Renal pelvis (tissue), 4 donors: Measurements from ENCODE around the gene RRP1. TPM values are rescaled to one million over a fixed set of nuclear protein-coding genes. Genes with fewer than 3 reads are reported as not detected.
"Not testable (repeated sequence)": the region's sequence is repeated elsewhere in the genome, so short reads cannot be mapped to it uniquely, and the experiment has no call there.

Source experiments
- DNase-seq: peaks from one replicate; pipeline ENCODE4 v3.0.0-alpha.2; 2013
- polyA plus RNA-seq, 3 donors: library from polyadenylated mRNA; unstranded; fragments of 120-200 nt; gene quantifications; one replicate each; pipeline ENCODE4 v1.2.1, GENCODE V29; 2013; ENCODE audit not compliant: insufficient read length in 3 of 3

The RRP1 gene
- polyA plus RNA-seq, 3 donors: 31.3 to 35.8 (median 31.7) TPM

DNA sequence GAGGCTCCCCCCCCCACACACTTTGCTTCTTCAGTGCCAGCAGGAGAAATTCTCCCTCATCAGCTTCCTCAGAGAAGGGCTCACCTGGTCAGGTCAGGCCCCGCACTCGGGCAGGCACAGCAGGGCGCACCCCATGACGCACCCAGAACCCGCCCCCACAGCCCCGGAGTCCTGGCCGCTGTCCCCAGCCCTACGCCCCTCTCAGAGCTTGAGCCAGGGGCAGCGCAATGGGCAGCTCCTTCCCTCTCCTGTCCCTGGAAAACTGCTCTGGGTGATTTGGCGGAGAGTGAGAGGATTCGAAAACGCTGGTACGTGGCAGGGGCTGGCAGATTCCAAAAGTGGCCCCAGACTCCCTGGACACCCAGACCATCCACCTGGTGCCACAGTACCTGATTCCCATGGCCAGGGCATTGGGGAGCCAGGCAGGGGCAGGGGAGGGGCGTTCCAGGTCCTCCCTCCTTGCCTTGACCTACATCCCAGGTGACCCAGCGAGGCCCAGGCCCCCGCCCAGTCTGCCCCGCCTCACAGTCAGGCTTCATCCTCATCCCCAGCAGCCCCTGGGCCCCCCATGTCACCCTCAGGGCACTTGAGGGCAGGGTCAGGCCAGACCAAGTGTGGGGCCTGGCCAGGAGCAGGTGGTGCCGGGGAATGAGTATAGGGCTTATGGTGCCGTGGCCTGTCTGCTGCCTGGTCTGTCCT, 23.7 kb downstream of the RRP1 start:
- no peak for DNase-seq

GRCh38 chr21:43813656-43813980, 24.2 kb downstream of the RRP1 start:
- no peak for DNase-seq

GRCh38 chr21:43814215-43815106, 25.1 kb downstream of the RRP1 start:
- DNase-seq: peak; percentile 47

DNA sequence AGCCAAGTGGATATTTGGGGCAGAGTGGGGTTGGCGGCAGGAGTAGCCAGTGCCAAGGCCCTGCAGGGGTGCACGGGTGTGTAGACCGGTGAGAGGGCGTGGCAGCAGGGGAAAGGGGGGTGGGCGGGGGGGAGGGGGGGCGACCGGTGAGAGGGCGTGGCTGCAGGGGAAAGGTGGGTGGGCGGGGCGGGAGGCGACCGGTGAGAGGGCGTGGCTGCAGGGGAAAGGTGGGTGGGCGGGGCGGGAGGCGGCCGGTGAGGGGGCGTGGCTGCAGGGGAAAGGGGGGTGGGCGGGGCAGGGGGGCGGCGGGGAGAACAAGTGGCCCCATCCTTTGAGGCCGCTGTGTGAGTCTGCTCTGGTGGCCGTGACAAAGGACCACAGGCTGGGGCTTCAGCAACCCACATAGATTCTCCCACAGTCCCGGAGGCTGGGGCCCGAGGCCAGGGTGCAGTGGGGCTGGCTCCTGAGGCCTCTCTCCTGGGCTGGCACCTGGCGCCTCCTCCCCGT, 25.8 kb downstream of the RRP1 start:
- no peak for DNase-seq

DNA sequence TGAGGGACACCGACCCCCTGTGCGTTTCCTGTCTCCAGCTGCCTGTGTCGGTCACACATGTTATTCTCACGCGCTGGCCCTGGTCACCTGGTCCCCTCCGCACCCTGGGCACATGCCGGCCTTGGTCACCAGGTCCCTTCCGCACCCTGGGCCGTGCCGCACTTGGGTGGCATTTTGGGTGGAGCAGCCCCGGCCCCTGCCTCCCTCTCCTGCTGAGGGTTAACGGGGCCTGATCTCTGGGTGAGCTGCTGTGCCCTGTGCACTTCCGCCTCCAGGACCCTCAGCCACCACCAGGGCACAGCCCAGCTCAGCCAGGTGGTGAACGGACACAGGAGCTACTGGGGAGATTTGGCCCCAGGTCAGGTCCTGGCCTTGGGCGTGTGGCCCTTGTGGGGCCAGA, 26.6 kb downstream of the RRP1 start:
- no peak for DNase-seq

DNA sequence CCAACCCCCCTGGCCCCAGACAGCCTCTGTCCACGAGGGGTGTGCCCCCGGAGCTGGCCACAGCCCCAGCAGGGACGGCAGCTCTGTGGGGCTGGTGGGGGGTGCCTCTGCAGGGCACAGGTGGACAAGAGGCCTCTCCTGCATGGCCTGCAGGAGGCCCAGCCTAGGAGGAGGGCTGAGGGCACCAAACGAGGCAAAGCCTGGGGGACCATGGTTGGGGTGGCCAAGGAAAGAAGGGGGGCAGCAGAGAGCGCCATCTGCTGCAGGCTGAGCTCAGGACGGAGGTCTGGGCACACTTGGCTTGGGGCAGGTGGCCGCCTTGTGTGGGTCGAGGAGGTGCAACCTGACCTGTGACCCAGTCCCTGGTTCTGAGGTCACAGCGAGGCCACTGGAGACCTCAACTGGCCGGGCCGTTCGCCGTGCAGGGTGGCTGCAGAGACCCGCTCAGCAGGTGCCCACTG, 27.3 kb downstream of the RRP1 start:
- no peak for DNase-seq

DNA sequence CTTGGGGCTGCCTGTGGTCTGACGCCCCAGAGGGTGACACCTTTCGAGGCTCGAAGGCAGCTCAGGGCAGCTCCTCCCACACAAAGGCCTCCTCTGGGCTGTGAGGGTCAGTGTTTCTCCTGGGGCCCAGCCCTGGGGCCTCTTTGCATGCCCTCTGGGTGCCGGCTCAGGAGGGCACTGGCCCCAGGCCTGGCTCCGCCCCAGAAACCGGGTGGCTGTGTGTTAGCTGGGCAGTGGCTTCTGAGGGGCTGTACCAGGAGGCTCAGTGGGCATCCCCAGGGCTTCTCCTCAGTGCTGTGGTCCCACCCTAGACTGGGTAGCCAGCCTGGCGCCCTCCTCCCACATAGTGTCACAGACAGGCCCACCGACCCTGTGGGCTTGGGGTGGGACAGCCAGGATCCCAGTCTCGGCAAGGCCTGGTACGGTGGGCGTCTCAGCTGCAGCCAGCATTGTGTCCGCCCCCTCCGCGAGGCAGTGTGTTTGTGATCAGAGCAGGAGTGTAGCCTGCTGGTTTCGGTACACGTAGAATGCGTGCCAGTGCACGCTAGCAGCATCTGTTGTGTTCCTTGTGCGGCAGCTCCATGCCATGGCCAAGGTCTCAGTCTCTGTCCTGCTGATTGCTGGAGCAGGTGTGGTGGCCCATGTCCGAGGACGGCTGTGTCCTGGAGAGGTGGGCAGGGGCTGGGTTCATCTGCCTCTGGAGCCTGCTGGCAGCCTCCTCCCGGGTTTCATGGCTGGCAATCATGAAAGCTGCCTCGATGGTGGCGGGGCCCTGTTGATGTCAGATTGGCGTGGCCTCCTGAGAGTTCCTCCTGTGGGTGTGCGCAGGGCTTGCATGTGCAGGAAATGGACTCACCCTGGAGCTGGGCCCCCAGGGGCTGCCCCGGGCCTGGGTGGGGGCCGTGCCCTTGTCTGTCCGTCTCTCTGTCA, 28.0 kb downstream of the RRP1 start:
- DNase-seq: no peak

DNA sequence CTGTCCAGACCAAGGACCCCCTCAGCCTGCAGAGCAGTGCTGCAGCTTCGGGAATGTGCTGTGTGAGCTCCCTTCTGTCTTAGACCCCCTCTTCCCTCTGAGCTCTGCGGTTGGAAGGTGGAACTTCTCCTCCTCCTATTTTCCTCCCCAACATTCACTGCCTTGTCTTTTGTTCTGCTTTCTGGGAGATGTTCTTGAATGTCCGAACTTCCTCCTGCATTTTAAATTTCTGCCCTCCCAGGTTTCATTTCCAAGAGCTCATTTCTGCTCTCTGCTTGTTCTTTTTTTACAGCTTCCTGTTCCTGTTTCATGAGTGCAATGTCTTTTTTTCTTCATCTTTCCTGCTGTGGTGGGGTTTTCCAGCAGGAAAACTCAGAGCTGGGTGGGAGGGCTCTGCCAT, 29.3 kb downstream of the RRP1 start:
- no peak for DNase-seq

DNA sequence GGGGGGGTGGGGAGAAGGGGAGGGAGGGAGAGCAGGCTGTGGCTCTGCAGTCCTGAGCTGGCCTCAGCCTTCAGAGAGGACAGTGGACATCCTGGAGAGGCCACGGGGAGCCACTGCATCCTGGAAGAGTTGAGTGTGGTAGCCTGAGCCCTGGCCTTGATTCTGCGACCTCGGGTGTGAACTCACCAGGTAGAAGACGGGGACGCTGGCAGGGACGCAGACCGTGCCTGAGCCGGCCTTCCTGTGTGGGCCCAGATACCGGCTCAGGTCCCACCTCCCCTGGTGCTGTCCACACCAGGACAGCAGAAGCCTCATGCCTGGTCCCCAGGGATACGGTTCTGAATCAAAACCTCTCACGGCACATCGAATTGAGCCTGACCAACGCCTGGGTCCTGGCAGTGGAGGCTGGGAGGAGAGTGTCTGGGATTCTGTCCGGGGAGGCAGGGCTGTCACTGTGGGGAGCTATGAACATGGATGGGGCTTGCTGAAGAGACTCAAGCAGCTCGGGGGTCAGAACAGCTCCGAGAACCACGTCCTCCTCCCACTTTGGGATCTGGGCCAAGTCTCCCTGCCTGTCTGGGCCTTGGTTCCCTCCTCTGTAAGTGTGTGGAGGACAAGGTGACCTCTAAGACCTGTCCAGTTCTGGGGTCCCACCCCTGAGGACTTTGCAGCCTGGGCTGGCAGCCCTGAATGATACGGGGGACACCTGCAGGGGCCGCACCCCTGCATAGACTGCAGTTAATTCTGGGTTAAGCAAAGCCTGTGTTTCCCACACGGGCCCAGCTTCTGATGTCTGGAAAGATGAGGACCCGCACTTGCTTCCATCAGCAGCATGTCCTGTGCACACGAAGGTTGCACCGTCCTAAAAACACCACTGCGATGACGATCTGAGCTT, 30.4 kb downstream of the RRP1 start:
- no peak for DNase-seq

- no peak for DNase-seq
These were observed 31.1 kb downstream of the RRP1 start for GRCh38 chr21:43820466-43820865.

DNA sequence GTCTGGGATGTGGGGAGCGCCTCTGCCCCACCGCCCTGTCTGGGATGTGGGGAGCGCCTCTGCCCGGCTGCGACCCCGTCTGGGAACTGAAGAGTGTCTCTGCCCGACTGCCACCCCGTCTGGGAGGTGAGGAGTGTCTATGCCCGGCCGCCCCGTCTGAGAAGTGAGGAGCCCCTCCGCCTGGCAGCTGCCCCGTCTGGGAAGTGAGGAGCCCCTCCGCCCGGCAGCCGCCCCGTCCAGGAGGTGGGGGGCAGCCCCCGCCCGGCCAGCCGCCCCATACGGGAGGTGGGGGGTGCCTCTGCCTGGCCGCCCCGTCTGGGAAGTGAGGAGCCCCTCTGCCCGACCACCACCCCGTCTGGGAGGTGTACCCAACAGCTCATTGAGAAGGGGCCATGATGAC, 32.8 kb downstream of the RRP1 start:
- DNase-seq: not testable (repeated sequence)

DNA sequence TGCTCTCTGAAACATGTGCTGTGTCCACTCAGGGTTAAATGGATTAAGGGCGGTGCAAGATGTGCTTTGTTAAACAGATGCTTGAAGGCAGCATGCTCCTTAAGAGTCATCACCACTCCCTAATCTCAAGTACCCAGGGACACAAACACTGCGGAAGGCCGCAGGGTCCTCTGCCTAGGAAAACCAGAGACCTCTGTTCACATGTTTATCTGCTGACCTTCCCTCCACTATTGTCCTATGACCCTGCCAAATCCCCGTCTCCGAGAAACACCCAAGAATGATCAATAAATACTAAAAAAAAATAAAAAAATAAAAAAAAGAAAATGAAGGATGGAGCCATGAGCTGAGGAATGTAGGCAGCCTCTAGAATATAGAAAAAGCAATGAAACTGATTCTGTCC, 33.4 kb downstream of the RRP1 start:
- DNase-seq: not testable (repeated sequence)

- DNase-seq: no peak
These were observed 35.2 kb downstream of the RRP1 start for GRCh38 chr21:43824333-43825241.

GRCh38 chr21:43825242-43825935, 36.0 kb downstream of the RRP1 start:
- DNase-seq: no peak

DNA sequence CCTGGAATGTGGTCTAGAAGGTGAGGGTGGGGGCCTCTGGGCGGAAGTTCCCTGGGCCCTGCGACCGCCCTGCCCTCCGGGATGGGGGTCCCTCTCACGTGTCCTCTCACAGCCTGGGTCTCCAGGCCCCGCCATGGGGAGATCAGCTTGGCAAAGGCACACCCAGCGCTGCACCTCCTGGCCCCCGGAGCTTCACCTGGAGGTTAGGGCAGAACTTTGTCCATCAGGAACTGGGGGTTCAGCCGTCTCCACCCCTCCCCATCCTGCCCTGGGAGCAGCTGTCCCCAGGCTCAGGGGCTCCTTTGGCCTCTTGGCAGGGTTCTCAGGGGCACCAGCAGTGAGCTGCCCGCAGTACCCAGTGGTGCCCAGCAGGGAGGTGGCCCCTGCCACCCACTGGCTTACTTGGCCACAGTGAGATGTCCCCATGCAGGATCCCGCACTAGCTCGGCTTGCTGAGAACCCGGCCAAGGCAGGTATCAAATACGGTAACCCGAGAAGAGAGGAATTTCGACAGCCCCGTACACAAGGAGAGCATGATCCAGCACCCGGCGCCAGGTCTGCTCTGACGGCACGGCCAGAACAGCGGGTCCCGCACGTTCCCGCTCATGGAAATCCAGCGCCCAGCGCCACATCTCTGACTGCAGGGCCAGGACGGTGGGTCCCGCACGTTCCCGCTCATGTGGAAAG, 36.7 kb downstream of the RRP1 start:
- DNase-seq: peak; percentile 67

DNA sequence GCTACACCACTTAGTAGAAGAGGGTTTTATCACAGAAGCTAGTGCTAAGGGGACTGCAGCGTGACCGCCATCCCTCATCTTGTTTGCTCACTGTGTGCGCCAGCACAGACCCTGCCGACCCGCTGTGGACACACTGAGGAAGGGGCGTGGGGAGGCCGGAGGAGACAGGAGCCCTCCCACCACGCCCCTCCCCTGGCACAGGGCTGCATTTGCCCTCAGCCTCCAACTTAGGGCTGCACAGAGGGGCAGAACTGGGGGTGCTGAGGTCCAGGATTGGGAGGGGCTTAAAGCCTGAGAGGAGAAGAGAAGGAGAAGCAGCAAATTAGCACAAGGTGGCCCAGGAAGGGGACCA, 37.2 kb downstream of the RRP1 start:
- DNase-seq: no peak

GRCh38 chr21:43827015-43827611, 37.7 kb downstream of the RRP1 start:
- no peak for DNase-seq

- no peak for DNase-seq
These were observed 39.8 kb downstream of the RRP1 start for GRCh38 chr21:43829161-43829560.
